Adrenal gland (tissue), 5 donors: ENCODE results near the gene ATP13A4.

Experiments used
- CTCF ChIP-seq, 6 experiments: fragments of 450-650 bp in 4 of 6; fragments of 200-600 bp in 2 of 6; sonication (generic) in 1 of 6; IDR thresholded peaks; 1 replicate in 5 of 6; 2 replicates in 1 of 6; pipeline versions ENCODE4 v1.5.1 to v1.8.0; 2016 to 2021; ENCODE audit warnings: antibody characterized with exemption in 6 of 6, mild to moderate bottlenecking in 2 of 6, moderate library complexity in 1 of 6
- POLR2A ChIP-seq, 2 donors: fragments of 450-650 bp; IDR thresholded peaks; one replicate each; pipeline ENCODE4 v1.6.1; 2017; ENCODE audit warnings: antibody characterized with exemption in 2 of 2, mild to moderate bottlenecking in 2 of 2, moderate library complexity in 1 of 2
- donor health status: DM: no; HTN: no; CAD: no.

- TF ChIP-seq CTCF (IDR thresholded peaks at IDR 0.05) = no peak
- no peak for TF ChIP-seq POLR2A (IDR thresholded peaks at IDR 0.05)
Measured at GRCh38 chr3:193375614-193376013, 179.1 kb downstream of the ATP13A4 start.
